ENCODE data around the gene ANO7.

DNA sequence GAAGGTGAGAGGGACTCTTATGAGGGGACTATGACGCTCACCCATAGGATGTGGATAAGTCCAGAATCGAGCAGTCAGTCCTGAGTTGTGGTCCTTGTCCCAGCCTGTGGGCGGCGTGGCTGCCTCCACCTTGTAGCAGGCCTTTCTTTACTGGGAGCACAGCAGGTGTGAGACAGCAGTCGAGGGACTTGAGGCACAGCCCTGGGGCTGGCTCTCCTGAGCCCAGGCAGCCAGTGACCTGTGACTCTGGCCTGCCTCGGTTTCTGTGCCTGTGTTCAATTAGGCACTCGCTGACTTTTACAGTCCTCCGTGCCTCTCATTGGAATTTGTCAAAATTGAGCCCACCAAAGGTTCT, 30.0 kb upstream of the ANO7 start:
- TF ChIP-seq, protein P1, sequence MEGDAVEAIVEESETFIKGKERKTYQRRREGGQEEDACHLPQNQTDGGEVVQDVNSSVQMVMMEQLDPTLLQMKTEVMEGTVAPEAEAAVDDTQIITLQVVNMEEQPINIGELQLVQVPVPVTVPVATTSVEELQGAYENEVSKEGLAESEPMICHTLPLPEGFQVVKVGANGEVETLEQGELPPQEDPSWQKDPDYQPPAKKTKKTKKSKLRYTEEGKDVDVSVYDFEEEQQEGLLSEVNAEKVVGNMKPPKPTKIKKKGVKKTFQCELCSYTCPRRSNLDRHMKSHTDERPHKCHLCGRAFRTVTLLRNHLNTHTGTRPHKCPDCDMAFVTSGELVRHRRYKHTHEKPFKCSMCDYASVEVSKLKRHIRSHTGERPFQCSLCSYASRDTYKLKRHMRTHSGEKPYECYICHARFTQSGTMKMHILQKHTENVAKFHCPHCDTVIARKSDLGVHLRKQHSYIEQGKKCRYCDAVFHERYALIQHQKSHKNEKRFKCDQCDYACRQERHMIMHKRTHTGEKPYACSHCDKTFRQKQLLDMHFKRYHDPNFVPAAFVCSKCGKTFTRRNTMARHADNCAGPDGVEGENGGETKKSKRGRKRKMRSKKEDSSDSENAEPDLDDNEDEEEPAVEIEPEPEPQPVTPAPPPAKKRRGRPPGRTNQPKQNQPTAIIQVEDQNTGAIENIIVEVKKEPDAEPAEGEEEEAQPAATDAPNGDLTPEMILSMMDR (IDR thresholded peaks at IDR 0.05), result no peak
- TF ChIP-seq POLR2A (IDR thresholded peaks at IDR 0.05), result no peak
